Natural killer cell (primary cell): ENCODE results near the gene GINS1. TPM values are rescaled to one million over a fixed set of nuclear protein-coding genes. Genes with fewer than 3 reads are reported as not detected.

ENCODE experiments used
- ATAC-seq, 3 donors: fragments of 150-1000 bp in 2 of 3; fragments of 200-7000 bp in 1 of 3; cut with Tn5 transposase; 1 replicate in 1 of 3; 2 replicates in 2 of 3; pipeline ENCODE4 v1.10.0; 2021; ENCODE audit warnings: mild to moderate bottlenecking in 2 of 3, moderate library complexity in 2 of 3
- DNase-seq, 2 donors: peaks; one replicate each; pipeline versions ENCODE4 v3.0.0 to v3.0.0-alpha.2; 2013 to 2021; ENCODE audit warnings: mixed read lengths in 1 of 2
- H3K27ac ChIP-seq: one replicate; pipeline ENCODE4 v1.5.1; 2013; ENCODE audit warnings: mild to moderate bottlenecking, low read length
- H3K27me3 ChIP-seq: one replicate; pipeline ENCODE4 v1.6.1; 2013; ENCODE audit warnings: low read length; ENCODE audit not compliant: control insufficient read depth, insufficient read depth
- H3K36me3 ChIP-seq: one replicate; pipeline ENCODE4 v1.6.1; 2013; ENCODE audit warnings: low read length; ENCODE audit not compliant: control insufficient read depth, insufficient read depth
- H3K4me1 ChIP-seq: one replicate; pipeline ENCODE4 v1.6.1; 2013; ENCODE audit warnings: low read length; ENCODE audit not compliant: control insufficient read depth, insufficient read depth
- H3K4me3 ChIP-seq: one replicate; pipeline ENCODE4 v1.5.1; 2013; ENCODE audit warnings: low read length
- H3K9me3 ChIP-seq: one replicate; pipeline ENCODE4 v1.6.1; 2013; ENCODE audit warnings: low read length; ENCODE audit not compliant: control insufficient read depth, insufficient read depth
- H3K27ac Mint-ChIP-seq, 2 donors: one replicate each; pipeline ENCODE4 v1.8.0; 2022; ENCODE audit warnings: mild to moderate bottlenecking in 2 of 2, mixed read lengths in 2 of 2, moderate library complexity in 1 of 2
- H3K27me3 Mint-ChIP-seq, 2 donors: one replicate each; pipeline ENCODE4 v1.8.0; 2022; ENCODE audit warnings: low read depth in 2 of 2, mixed read lengths in 2 of 2
- H3K36me3 Mint-ChIP-seq: one replicate; pipeline ENCODE4 v1.8.0; 2022; ENCODE audit warnings: mixed read lengths
- H3K4me1 Mint-ChIP-seq, 2 donors: one replicate each; pipeline ENCODE4 v1.8.0; 2022; ENCODE audit warnings: mixed read lengths in 2 of 2
- H3K4me3 Mint-ChIP-seq: one replicate; pipeline ENCODE4 v1.8.0; 2022; ENCODE audit warnings: mild to moderate bottlenecking, moderate library complexity, mixed read lengths
- H3K9me3 Mint-ChIP-seq, 2 donors: one replicate each; pipeline ENCODE4 v1.8.0; 2022; ENCODE audit warnings: mixed read lengths in 2 of 2
- CTCF ChIP-seq: fragments of 200-600 bp; IDR thresholded peaks from one replicate; pipeline ENCODE4 v1.8.0; 2022; ENCODE audit warnings: antibody characterized with exemption
- WGBS: methylation state at CpG from one replicate; pipeline ENCODE4 v1.1.7; 2013; ENCODE audit warnings: missing lambda C conversion rate; ENCODE audit not compliant: insufficient coverage; 5-methylcytosine and 5-hydroxymethylcytosine counted together
- intact Hi-C: fragments of 100-400 bp; cut with micrococcal nuclease; formaldehyde crosslinking; loops from one replicate; pipeline ENCODE4 v1.14.2; 2022
- total RNA-seq, 4 donors: library from RNA; stranded (reverse); fragments of 120-200 nt in 1 of 4; gene quantifications; one replicate each; pipeline versions ENCODE4 v1.2.3 to v1.2.4, GENCODE V29; 2013 to 2022

Gene GINS1
- total RNA-seq, 3 donors from 2014 or later (not counting 1 experiment from before 2014, with no cell fraction given) = 1.3 to 1.5 (median 1.4) TPM

- Histone ChIP-seq H3K27ac (no peak overlapping the region), H3K36me3 (no peaks in the 10 kb centered on the region), H3K4me1 (no peaks in the 10 kb centered on the region), H3K27me3 (no peaks in the 10 kb centered on the region), H3K4me3 (no peak overlapping the region), H3K9me3 (no peaks in the 10 kb centered on the region)
- no peak overlapping the region for H3K27ac Mint-ChIP-seq
- H3K9me3 Mint-ChIP-seq = no peaks in the 10 kb centered on the region
- ATAC-seq (no peak), DNase-seq (no peak)
- peaks cover 2 to 3% of the 10 kb centered on the region in 2 donors for H3K4me1 Mint-ChIP-seq
- no peaks in the 10 kb centered on the region for H3K36me3 Mint-ChIP-seq
- H3K27me3 Mint-ChIP-seq = peaks cover under 1 to 1% of the 10 kb centered on the region in 2 donors
- H3K4me3 Mint-ChIP-seq = no peak overlapping the region
- WGBS = 87% methylated on average over 11 of the region's 12 CpGs
- TF ChIP-seq CTCF = no peak
- intact Hi-C loops = no loop called here
Observed at GRCh38 chr20:25491446-25492038, 84.1 kb downstream of the GINS1 start.

GRCh38 chr20:25493137-25493536, 85.7 kb downstream of the GINS1 start:
- no peaks in the 10 kb centered on the region for H3K4me1 ChIP-seq
- H3K9me3 ChIP-seq = no peaks in the 10 kb centered on the region
- no peaks in the 10 kb centered on the region for H3K27me3 ChIP-seq
- WGBS = 84% methylated on average over 10 of the region's 10 CpGs
- DNase-seq (no peak), ATAC-seq (no peak)
- H3K27ac ChIP-seq = no peak overlapping the region
- H3K4me3 Mint-ChIP-seq = no peak overlapping the region
- no peaks in the 10 kb centered on the region for H3K27me3 Mint-ChIP-seq
- intact Hi-C loops = no loop called here
- no peaks in the 10 kb centered on the region for H3K36me3 ChIP-seq
- H3K9me3 Mint-ChIP-seq = no peaks in the 10 kb centered on the region
- no peaks in the 10 kb centered on the region for H3K4me1 Mint-ChIP-seq
- H3K4me3 ChIP-seq = no peak overlapping the region
- no peak overlapping the region for H3K27ac Mint-ChIP-seq
- H3K36me3 Mint-ChIP-seq = no peaks in the 10 kb centered on the region
- no peak for TF ChIP-seq CTCF

- Histone ChIP-seq H3K4me3 (no peak overlapping the region), H3K4me1 (no peaks in the 10 kb centered on the region), H3K9me3 (no peaks in the 10 kb centered on the region), H3K36me3 (no peaks in the 10 kb centered on the region), H3K27me3 (no peaks in the 10 kb centered on the region), H3K27ac (no peak overlapping the region)
- no peaks in the 10 kb centered on the region for H3K36me3 Mint-ChIP-seq
- intact Hi-C loops = no loop called here
- H3K27ac Mint-ChIP-seq = no peak overlapping the region
- no peaks in the 10 kb centered on the region for H3K4me1 Mint-ChIP-seq
- H3K4me3 Mint-ChIP-seq = no peak overlapping the region
- no peak for TF ChIP-seq CTCF
- no peak for ATAC-seq
- no peaks in the 10 kb centered on the region for H3K9me3 Mint-ChIP-seq
- no peak for DNase-seq
- H3K27me3 Mint-ChIP-seq = no peaks in the 10 kb centered on the region
- 91% methylated on average over 10 of the region's 10 CpGs for WGBS
Observed at GRCh38 chr20:25493748-25494505, 86.5 kb downstream of the GINS1 start.
